ENCODE data around the gene SLX9. TPM values are rescaled to one million over a fixed set of nuclear protein-coding genes. Genes with fewer than 3 reads are reported as not detected.

SLX9 gene
- total RNA-seq, 2 experiments from 2014 or later, result 18.6 to 61.6 TPM

DNA sequence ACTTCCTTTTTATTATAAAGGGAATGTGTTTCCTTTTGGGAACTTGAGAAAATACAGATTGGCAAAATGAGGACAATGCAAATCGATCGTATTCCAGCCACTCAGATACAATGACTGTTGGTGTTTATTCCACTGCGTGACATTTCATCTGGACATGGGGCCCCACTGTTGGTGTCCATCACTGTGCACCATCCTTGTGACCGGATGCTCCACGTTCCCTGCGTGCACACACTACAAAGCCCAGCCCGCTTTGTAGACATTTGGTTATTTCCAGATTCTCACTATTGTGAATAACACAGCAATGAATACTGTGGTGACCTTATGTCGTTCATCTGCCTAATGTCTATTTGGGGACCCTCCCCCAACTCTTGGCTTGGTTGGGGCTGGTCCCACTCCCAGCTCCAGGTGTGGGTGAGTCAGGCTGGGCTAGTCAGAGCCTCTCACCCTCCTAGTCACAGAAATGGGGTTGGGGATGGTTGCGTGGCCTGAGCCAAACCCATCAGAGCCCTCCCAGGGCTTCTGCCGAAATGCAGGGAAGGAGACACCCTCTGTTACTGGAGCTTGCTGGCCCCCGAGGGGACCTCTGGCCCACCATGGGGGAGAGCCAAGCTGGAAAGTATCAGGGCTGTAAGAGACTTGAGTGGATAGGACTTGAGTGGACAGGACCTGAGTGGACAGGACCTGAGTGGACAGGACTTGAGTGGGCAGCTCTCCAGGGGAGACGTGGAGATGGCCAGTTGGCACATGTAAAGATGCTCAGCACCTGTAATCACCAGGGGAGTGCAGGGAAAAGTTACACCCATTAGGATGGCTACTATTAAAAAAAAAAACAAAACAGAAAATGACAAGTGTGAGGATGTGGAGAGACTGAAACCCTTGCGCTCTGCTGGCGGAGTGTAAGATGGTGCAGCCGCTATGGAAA is 77.5 kb downstream of the SLX9 start:
- CTCF ChIA-PET (ENCODE audit: unreplicated experiment), result no interaction called here
- H3K4me2 ChIP-seq (ENCODE audit: low read length), result no peak overlapping the region

DNA sequence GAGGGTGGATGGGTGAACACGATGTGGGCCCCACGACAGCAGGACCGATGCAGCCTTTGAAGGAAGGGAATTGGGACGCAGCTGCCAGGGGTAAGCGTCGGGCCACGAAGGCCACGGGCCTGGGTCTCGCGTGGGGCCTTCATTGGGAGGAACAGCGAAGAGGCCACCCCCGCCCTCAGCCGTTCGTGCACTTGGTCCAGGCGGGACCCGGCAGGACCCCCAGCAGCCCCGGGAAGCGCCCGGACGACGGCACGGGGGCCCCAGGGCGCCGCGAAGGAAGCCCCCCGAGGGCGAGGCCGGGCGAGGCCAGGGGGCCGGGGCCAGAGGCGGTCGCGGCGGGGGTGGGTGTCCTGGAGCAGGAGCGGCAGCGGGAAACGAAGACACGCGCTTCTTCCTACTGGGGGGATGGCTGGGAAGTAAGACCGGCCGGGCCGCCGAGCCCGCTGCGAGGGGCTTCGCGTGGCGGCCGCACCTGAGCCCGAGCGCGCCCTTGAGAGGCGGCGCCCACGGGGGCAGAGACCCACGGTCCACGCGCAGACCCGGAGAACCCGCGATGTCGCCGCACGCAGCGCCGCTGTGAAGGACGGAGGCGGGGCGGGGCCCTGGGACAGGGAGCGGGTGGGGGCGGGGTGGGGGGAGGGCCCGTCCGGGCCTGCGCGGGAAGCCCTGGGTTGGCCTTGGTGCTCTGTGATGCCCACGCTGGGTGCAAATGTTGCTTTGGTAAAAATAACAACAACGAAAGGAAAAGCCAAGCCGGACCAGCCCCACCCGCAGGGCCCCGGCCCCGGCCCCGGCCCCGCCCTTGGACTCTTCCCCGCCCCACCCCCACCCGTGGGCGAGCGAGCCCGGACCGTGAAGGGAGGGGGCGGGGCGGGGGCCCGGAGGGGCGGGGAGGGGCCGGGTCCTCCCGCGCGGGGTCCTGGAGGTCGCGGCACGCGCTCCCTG is 78.6 kb downstream of the SLX9 start:
- Histone ChIP-seq H3K27ac (ENCODE audit: low read depth, low read length, poor library complexity, severe bottlenecking) (no peak overlapping the region), H4K20me1 (ENCODE audit: insufficient read depth, low read length) (no peaks in the 10 kb centered on the region), H3K36me3 (ENCODE audit: insufficient read depth, low read length) (no peaks in the 10 kb centered on the region), H3K9me3 (ENCODE audit: low read length) (no peaks in the 10 kb centered on the region), H3K79me2 (ENCODE audit: insufficient read depth, low read depth, low read length) (no peaks in the 10 kb centered on the region), H3K4me3 (ENCODE audit: low read depth, low read length, poor library complexity, severe bottlenecking) (no peak overlapping the region), H2AFZ (ENCODE audit: low read length) (no peak overlapping the region), H3K9me2 (ENCODE audit: insufficient read depth, low read length) (no peaks in the 10 kb centered on the region), H3K4me2 (ENCODE audit: low read length) (no peak overlapping the region), H3K4me1 (ENCODE audit: insufficient read depth, low read length, poor library complexity, severe bottlenecking) (no peaks in the 10 kb centered on the region)
- intact Hi-C loops (cut with micrococcal nuclease; ENCODE audit: unreplicated experiment), result no loop called here
- DNase-seq (ENCODE audit: low spot score), result no peak
- POLR2A ChIA-PET, result no interaction called here
- CTCF ChIA-PET (ENCODE audit: unreplicated experiment), result no interaction called here
- no peak for TF ChIP-seq EZH2phosphoT487 (IDR thresholded peaks at IDR 0.05; ENCODE audit: borderline replicate concordance, low read depth, low read length)
- no TSS peak for BruUV-seq (replicated peaks)

More for the DNA sequence above, 77.5 kb downstream of the SLX9 start:
- H3K79me2 ChIP-seq (ENCODE audit: insufficient read depth, low read depth, low read length), result no peaks in the 10 kb centered on the region
- TF ChIP-seq EZH2phosphoT487 (IDR thresholded peaks at IDR 0.05; ENCODE audit: borderline replicate concordance, low read depth, low read length), result no peak
- TF ChIP-seq, protein P1, sequence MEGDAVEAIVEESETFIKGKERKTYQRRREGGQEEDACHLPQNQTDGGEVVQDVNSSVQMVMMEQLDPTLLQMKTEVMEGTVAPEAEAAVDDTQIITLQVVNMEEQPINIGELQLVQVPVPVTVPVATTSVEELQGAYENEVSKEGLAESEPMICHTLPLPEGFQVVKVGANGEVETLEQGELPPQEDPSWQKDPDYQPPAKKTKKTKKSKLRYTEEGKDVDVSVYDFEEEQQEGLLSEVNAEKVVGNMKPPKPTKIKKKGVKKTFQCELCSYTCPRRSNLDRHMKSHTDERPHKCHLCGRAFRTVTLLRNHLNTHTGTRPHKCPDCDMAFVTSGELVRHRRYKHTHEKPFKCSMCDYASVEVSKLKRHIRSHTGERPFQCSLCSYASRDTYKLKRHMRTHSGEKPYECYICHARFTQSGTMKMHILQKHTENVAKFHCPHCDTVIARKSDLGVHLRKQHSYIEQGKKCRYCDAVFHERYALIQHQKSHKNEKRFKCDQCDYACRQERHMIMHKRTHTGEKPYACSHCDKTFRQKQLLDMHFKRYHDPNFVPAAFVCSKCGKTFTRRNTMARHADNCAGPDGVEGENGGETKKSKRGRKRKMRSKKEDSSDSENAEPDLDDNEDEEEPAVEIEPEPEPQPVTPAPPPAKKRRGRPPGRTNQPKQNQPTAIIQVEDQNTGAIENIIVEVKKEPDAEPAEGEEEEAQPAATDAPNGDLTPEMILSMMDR (conservative IDR thresholded peaks at IDR 0.05; ENCODE audit: low read length), result no peak
- POLR2A ChIA-PET, result no interaction called here
- H3K9me2 ChIP-seq (ENCODE audit: insufficient read depth, low read length), result no peaks in the 10 kb centered on the region
- no TSS peak for BruUV-seq (replicated peaks)
- H3K27ac ChIP-seq (ENCODE audit: low read depth, low read length, poor library complexity, severe bottlenecking), result no peak overlapping the region
- H3K4me3 ChIP-seq (ENCODE audit: low read depth, low read length, poor library complexity, severe bottlenecking), result no peak overlapping the region
- H3K36me3 ChIP-seq (ENCODE audit: insufficient read depth, low read length), result no peaks in the 10 kb centered on the region
- H3K9me3 ChIP-seq (ENCODE audit: low read length), result no peaks in the 10 kb centered on the region
- DNase-seq (ENCODE audit: low spot score), result no peak
- intact Hi-C loops (cut with micrococcal nuclease; ENCODE audit: unreplicated experiment), result no loop called here
- no peak overlapping the region for H2AFZ ChIP-seq (ENCODE audit: low read length)
- H3K4me1 ChIP-seq (ENCODE audit: insufficient read depth, low read length, poor library complexity, severe bottlenecking), result no peaks in the 10 kb centered on the region
- no peaks in the 10 kb centered on the region for H4K20me1 ChIP-seq (ENCODE audit: insufficient read depth, low read length)

DNA sequence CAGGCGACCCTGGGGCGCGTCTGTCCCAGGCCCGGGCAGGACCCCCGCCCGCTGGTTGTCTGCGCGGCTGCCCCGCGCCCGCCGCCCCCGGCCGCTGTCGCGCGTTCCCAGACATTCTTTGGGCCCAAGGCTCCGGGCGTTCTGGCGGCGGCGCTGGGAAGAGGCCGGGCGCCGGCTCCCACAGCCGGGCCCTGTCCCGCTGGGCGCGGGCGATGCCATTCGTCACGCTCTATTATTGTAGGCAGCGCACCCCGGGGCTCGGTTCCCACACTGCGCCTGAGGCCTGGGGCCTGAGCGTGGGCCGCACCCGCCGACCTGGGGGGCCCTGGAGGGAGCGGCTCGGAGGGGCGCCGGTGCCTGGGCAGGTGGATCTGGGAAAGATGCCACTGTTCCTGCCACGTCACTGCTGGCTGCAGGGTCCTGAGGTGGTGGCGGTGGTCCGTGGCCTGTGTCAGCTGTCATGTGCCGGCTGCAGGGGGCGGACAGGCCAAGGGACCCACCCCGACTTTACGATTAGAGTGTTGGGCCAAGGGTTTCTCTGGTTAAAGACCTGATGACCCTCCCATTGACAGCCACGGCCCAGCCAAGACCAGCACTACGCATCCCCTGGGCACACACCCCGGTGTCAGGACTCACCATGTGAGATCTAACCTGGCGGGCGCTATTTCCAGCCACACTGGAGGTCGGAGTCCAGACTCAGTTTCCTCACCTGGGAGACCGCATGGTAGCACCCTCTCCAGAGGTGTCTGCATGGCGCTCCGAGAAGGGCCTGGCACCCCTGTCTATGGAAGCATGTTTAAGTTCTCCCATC is 79.5 kb downstream of the SLX9 start:
- no TSS peak for BruUV-seq (replicated peaks)
- Histone ChIP-seq H3K4me2 (ENCODE audit: low read length) (no peak overlapping the region), H3K4me1 (ENCODE audit: insufficient read depth, low read length, poor library complexity, severe bottlenecking) (no peaks in the 10 kb centered on the region), H3K36me3 (ENCODE audit: insufficient read depth, low read length) (no peaks in the 10 kb centered on the region), H3K79me2 (ENCODE audit: insufficient read depth, low read depth, low read length) (no peaks in the 10 kb centered on the region), H3K9me2 (ENCODE audit: insufficient read depth, low read length) (no peaks in the 10 kb centered on the region), H3K9me3 (ENCODE audit: low read length) (no peaks in the 10 kb centered on the region), H3K27ac (ENCODE audit: low read depth, low read length, poor library complexity, severe bottlenecking) (no peak overlapping the region), H3K4me3 (ENCODE audit: low read depth, low read length, poor library complexity, severe bottlenecking) (no peak overlapping the region), H2AFZ (ENCODE audit: low read length) (no peak overlapping the region), H4K20me1 (ENCODE audit: insufficient read depth, low read length) (no peaks in the 10 kb centered on the region)
- TF ChIP-seq EZH2phosphoT487 (IDR thresholded peaks at IDR 0.05; ENCODE audit: borderline replicate concordance, low read depth, low read length), result no peak
- TF ChIP-seq, protein P1 (conservative IDR thresholded peaks at IDR 0.05; ENCODE audit: low read length), result no peak
- DNase-seq (ENCODE audit: low spot score), result no peak
- ChIA-PET POLR2A (no interaction called here), CTCF (ENCODE audit: unreplicated experiment) (no interaction called here)
- intact Hi-C loops (cut with micrococcal nuclease; ENCODE audit: unreplicated experiment), result no loop called here
